NCI-H226 (cell line): ENCODE measurements around the gene FMNL3.

Experiments used
- DNase-seq: peaks from one replicate; pipeline ENCODE4 v3.0.0-alpha.2; 2015

FMNL3 gene

DNA sequence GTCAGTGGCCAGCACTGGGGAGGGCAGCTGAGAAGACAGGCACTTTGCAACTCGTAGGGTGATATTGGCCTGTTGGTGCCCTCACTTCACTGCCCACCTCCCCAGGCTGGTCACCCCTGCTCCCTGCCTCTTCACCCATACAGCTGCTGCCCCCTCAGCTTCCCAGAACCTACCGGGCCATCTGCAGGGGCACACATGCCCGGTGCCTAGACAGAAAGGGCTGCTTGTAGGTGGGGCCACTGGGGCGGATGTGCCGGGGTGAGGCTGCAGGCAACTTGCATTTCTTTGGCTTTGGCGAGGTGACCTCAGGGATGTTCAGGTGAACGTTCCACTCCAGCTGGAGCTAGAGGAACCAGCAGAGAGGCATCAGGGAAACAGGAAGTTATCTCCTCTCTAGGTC, 118.9 kb downstream of the FMNL3 start:
- DNase-seq, result no peak

GRCh38 chr12:49587174-49587908, 119.9 kb downstream of the FMNL3 start:
- DNase-seq, result no peak
